Measurements from ENCODE around the gene LIN54. TPM values are rescaled to one million over a fixed set of nuclear protein-coding genes. Genes with fewer than 3 reads are reported as not detected.

Gene LIN54
- total and polyA plus RNA-seq, 2 of the 13 experiments (the other 11 are each of a cell fraction or from before 2014, with no cell fraction given) = 25.2 to 32.9 TPM

GRCh38 chr4:83010522-83011318 is at the start of gene LIN54 (continued):
- peak; percentile 76 for TF ChIP-seq ARID5B (CRISPR knock-in tag; IDR thresholded peaks at IDR 0.05)
- TF ChIP-seq ZNF576 (CRISPR knock-in tag; IDR thresholded peaks at IDR 0.05) = no peak
- no peak for TF ChIP-seq TRIM22 (IDR thresholded peaks at IDR 0.05)
- no peak; the same call in 1 of the 2 replicates for TF ChIP-seq BORCS8-MEF2B (CRISPR knock-in tag; IDR thresholded peaks at IDR 0.05)
- TF ChIP-seq ATM (IDR thresholded peaks at IDR 0.05; ENCODE audit: borderline replicate concordance) = no peak
- peak; percentile 85; the same call in 1 of the 2 replicates for TF ChIP-seq ZNF816 (CRISPR knock-in tag; IDR thresholded peaks at IDR 0.05; ENCODE audit: borderline replicate concordance)
- TF ChIP-seq THAP7 (CRISPR knock-in tag; IDR thresholded peaks at IDR 0.05) = 0 out of 2 replicates have a peak, but pooled peaks have one; percentile 39
- peak; percentile 84 for TF ChIP-seq PHF21A (CRISPR knock-in tag; IDR thresholded peaks at IDR 0.05)
- 0 out of 2 replicates have a peak, but pooled peaks have one; percentile 31 for TF ChIP-seq HOXA5 (CRISPR knock-in tag; IDR thresholded peaks at IDR 0.05)
- no peak; the same call in 1 of the 2 replicates for TF ChIP-seq POGK (CRISPR knock-in tag; conservative IDR thresholded peaks at IDR 0.05)
- 0 out of 2 replicates have a peak, but pooled peaks have one; percentile 52 for TF ChIP-seq ZNF136 (CRISPR knock-in tag; IDR thresholded peaks at IDR 0.05; ENCODE audit: low read depth)
- no peak for TF ChIP-seq ZNF879 (CRISPR knock-in tag; IDR thresholded peaks at IDR 0.05)
- TF ChIP-seq ZFX (CRISPR knock-in tag; IDR thresholded peaks at IDR 0.05; ENCODE audit: low read depth) = peak; percentile 34; the same call in 1 of the 2 replicates
- TF ChIP-seq HNF1B (CRISPR knock-in tag; IDR thresholded peaks at IDR 0.05) = no peak; the same call in 1 of the 2 replicates
